AG09319 (cell line): ENCODE data around the gene PTPRM.

Source experiments
- DNase-seq: peaks from one replicate; pipeline ENCODE4 v3.0.0-alpha.2; 2010; ENCODE audit warnings: low read depth; ENCODE audit errors: extremely low read depth
- CTCF ChIP-seq: IDR thresholded peaks from 2 replicates; pipeline ENCODE4 v1.5.1; 2011; ENCODE audit warnings: low read depth, mild to moderate bottlenecking, inconsistent platforms, low read length, moderate library complexity

The PTPRM gene

GRCh38 chr18:8299054-8299980, 732.2 kb downstream of the PTPRM start:
- no peak for DNase-seq
- TF ChIP-seq CTCF = no peak

GRCh38 chr18:8300751-8301410, 733.8 kb downstream of the PTPRM start:
- DNase-seq = no peak

GRCh38 chr18:8301427-8302172, 734.5 kb downstream of the PTPRM start:
- no peak for DNase-seq
- TF ChIP-seq CTCF = no peak

More at GRCh38 chr18:8300751-8301410, 733.8 kb downstream of the PTPRM start:
- no peak for TF ChIP-seq CTCF

- no peak for TF ChIP-seq CTCF
- no peak for DNase-seq
Measured at GRCh38 chr18:8303151-8303755, 736.1 kb downstream of the PTPRM start.

- DNase-seq = no peak
- no peak for TF ChIP-seq CTCF
Measured at GRCh38 chr18:8307960-8308359, 740.8 kb downstream of the PTPRM start.

GRCh38 chr18:8313043-8313442, 745.9 kb downstream of the PTPRM start:
- no peak for TF ChIP-seq CTCF

More at GRCh38 chr18:8313043-8313442, 745.9 kb downstream of the PTPRM start:
- DNase-seq = no peak
